GM21390 (cell line): Measurements from ENCODE around the gene PPFIA4.
"Not testable (repeated sequence)": the region's sequence is repeated elsewhere in the genome, so short reads cannot be mapped to it uniquely, and the experiment has no call there.

Experiments used
- ATAC-seq: cut with Tn5 transposase; IDR thresholded peaks from one replicate; pipeline ENCODE4 v1.9.1; 2021; ENCODE audit not compliant: unreplicated experiment

PPFIA4 gene

GRCh38 chr1:203011582-203011981 lies 14.7 kb upstream of the PPFIA4 start:
- no peak for ATAC-seq

GRCh38 chr1:203017061-203017460 lies 9.2 kb upstream of the PPFIA4 start:
- ATAC-seq: no peak

- no peak for ATAC-seq
These were observed 8.6 kb upstream of the PPFIA4 start for GRCh38 chr1:203017692-203018091.

- ATAC-seq: not testable (repeated sequence)
These were observed 3.4 kb upstream of the PPFIA4 start for GRCh38 chr1:203022855-203023254.

GRCh38 chr1:203025686-203026030 lies 633 bp upstream of the PPFIA4 start:
- no peak for ATAC-seq

- ATAC-seq: peak; percentile 25
These were observed 674 bp downstream of the PPFIA4 start for GRCh38 chr1:203026666-203027663.

- ATAC-seq: no peak
These were observed 1.9 kb downstream of the PPFIA4 start for GRCh38 chr1:203028067-203028783.

- no peak for ATAC-seq
These were observed 2.7 kb downstream of the PPFIA4 start for GRCh38 chr1:203028784-203029553.

GRCh38 chr1:203031467-203031866 lies 5.2 kb downstream of the PPFIA4 start:
- ATAC-seq: no peak

- no peak for ATAC-seq
These were observed 7.0 kb downstream of the PPFIA4 start for GRCh38 chr1:203033287-203033686.

GRCh38 chr1:203033917-203034316 lies 7.6 kb downstream of the PPFIA4 start:
- no peak for ATAC-seq

- ATAC-seq: no peak
These were observed 8.3 kb downstream of the PPFIA4 start for GRCh38 chr1:203034422-203035110.

- no peak for ATAC-seq
These were observed 9.1 kb downstream of the PPFIA4 start for GRCh38 chr1:203035111-203036000.

GRCh38 chr1:203036135-203036534 lies 9.8 kb downstream of the PPFIA4 start:
- no peak for ATAC-seq

GRCh38 chr1:203036537-203036936 lies 10.2 kb downstream of the PPFIA4 start:
- no peak for ATAC-seq

- ATAC-seq: no peak
These were observed 11.4 kb downstream of the PPFIA4 start for GRCh38 chr1:203037509-203038190.

- peak; percentile 56 for ATAC-seq
These were observed 12.0 kb downstream of the PPFIA4 start for GRCh38 chr1:203038217-203038741.

- ATAC-seq: no peak
These were observed 12.8 kb downstream of the PPFIA4 start for GRCh38 chr1:203038891-203039608.
